Ureter (tissue), 1 donor: ENCODE measurements around the gene TXNIP. TPM values are rescaled to one million over a fixed set of nuclear protein-coding genes. Genes with fewer than 3 reads are reported as not detected.
"Not testable (repeated sequence)": the region's sequence is repeated elsewhere in the genome, so short reads cannot be mapped to it uniquely, and the experiment has no call there.

Experiments used
- DNase-seq: peaks from one replicate; pipeline ENCODE4 v3.0.0-alpha.2; 2020; ENCODE audit warnings: low spot score
- total RNA-seq: library from RNA; stranded (reverse); gene quantifications from one replicate; pipeline ENCODE4 v1.2.4, GENCODE V29; 2023
- donor health status: DM: yes; HTN: yes; CAD: no.

TXNIP gene, protein sequence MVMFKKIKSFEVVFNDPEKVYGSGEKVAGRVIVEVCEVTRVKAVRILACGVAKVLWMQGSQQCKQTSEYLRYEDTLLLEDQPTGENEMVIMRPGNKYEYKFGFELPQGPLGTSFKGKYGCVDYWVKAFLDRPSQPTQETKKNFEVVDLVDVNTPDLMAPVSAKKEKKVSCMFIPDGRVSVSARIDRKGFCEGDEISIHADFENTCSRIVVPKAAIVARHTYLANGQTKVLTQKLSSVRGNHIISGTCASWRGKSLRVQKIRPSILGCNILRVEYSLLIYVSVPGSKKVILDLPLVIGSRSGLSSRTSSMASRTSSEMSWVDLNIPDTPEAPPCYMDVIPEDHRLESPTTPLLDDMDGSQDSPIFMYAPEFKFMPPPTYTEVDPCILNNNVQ
- 744 TPM for total RNA-seq

DNA sequence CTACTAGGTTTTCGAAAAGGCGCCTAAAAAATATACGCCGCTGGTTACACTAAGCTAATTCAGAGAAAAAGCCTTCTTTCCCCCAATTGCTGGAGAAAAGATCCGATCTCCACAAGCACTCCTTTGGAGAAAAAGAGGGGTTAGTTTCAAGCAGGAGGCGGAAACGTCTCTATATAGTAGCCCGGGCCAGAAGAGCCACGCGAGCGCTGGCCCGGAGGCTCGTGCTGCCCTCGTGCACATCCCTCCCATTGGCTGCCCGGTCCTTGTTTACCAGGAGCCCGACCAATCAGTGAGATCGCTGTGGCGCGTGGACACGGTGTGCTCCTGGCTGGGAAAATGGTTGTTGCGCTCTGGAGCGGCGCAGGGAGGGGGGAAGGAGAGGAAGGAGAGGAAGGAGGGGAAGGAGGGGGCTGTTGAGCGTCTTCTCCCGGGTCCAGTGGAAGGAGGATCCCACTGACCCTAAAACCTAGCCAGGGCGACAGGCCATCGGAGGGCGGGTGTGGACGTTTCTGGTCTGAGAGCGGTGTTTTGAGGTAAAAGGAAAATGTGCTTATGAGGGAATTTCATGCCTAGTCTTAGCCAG is at the start of gene TXNIP:
TSS of gene TXNIP (minus strand) at position 147 of the 583 bp plus-strand sequence. CDS start 313 bp downstream, outside the sequence.
- DNase-seq: peak; percentile 99

- DNase-seq: no peak
Measured at GRCh38 chr1:146039844-146040194, 43.4 kb upstream of the TXNIP start.

DNA sequence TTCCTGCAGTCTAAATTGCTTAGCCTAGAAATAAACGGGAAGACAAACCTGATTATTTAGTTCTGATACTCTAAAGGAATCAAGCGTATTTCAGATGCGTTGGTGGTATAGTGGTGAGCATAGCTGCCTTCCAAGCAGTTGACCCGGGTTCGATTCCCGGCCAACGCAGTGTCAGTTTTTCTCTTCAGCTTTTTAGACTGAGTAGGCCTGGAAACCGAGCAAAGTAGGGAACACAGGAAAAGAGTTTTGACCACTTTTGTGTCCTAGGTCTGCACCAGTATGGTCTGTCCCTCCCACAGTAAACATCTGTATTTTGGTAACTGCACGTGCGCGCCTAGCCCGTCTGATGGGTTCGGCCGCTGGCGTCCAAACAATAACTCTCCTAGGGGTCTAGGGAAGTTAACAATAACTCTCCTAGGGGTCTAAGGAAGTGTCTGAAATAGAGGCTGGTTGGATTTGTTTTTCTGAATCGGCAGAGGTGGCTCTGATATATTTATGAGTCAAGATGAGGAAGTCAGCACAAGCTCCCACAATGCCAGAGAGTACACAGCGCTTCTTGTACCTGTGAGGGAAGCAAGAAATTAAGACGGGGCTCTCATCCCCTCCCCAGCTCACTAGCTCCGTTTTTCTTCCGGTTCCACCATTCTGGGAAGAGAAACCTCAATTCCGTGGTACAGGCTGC is 40.7 kb upstream of the TXNIP start:
- DNase-seq: peak; percentile 84

DNA sequence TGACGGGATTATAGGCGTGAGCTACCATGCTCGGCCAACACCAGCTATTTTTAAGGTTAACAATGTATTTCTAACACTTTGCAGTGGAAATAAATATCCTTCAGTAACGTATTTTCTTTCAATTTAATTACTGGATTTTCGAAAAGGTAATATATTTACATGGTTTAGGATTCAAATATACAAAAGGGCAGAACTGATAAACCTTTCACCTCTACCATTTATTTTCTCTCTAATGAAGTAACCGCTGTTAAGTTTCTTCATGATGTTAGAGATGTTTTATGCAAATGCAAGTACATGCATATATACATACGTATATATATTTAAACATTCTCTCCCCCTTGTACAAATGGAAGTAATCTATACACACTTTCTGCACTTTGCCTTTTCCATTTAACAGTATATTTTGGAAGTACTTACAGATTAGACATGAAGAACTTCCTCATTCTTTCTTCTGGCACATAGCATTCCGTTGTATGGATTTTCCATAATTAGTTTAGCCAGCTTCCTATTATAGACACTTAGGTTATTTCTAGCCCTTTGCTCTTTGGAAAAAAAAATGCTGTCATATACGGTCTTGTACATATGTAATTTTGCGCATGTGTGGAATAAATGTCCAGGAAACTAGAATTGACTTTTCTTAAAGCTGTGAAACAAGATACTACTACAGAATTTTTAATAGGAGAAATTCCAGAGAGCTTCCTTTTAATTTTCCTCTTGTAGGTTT is 40.0 kb upstream of the TXNIP start:
- no peak for DNase-seq

- no peak for DNase-seq
Measured at GRCh38 chr1:146035048-146035423, 38.7 kb upstream of the TXNIP start.

DNA sequence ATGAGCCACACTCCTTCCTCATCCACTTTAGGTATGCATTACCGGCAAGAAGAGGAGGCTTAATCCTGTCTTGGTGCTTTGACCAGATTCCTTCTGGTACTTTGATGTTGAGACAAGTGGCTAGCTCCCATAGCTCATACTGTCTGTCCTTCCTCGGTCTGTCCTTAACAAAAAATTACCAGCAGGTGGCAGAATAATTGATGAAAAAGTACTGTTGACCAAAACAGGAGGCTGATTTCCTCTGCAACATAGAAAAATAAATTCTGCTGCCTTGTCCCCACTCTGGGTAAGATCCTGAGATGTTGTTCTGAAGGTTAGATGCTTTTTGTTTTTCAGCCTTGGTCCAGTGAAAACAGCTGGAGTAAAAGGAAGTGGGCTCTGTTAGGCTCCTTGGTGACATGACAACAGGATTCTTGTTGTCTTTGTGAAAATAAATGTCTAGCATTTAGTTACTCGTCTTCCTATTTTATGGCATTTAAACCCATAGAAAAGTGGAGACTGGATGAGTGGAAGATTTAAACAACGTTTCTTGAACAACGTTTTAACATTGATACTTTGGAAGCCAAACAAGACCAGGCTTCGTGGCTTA is 36.3 kb upstream of the TXNIP start:
- no peak for DNase-seq

DNA sequence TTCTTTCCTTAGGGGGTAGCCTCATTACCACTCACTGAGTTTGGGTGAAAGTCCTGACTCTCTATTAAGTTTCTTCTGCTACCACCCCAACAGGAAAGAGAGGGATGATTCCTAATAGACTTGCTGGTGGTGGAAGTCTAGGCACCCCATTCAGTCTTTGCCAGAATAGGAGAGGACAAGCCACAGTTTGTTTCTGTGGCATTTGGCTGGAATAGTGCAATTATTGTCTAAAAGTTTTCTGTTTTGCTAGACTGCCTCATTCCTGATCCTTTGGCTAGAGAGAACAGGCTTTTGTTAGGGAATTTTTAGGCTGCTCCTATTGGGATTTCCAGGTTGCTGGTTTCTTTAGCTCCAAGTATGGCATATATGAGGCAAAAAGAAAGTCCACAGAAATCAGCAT is 35.1 kb upstream of the TXNIP start:
- no peak for DNase-seq

- DNase-seq: no peak
Measured at GRCh38 chr1:146029117-146029516, 32.7 kb upstream of the TXNIP start.

GRCh38 chr1:146026650-146027049 is 30.3 kb upstream of the TXNIP start:
- DNase-seq: not testable (repeated sequence)

DNA sequence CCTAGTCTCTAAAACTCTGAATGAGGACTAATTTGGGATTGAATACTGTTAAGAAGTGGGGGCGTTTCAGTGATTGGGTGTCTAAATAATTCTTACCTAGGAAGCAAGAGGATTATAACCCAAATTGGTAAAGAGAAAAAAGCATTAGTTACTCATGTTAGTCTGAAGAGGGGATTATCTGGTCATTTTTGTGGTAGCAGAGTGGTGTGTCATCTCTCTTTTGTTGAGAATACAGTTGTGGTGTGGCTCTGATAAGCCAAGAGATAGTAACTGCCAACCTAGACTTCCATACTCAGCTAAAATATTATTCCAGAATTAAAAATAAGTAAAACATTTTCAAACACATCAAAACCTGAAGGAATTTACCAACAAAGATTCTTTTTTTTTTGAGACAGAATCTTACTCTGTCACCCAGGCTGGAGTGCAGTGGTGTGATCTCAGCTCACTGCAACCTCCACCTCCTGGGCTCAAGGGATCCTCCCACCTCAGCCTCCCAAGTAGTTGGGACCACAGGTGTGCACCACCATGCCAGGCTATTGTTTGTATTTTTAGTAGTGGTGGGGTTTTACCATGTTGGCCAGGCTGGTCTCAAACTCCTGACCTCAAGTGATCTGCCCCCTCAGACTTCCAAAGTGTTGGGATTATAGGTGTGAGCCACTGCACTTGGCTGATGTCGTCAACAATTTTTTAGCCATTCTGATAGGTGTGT is 29.6 kb upstream of the TXNIP start:
- not testable (repeated sequence) for DNase-seq

DNA sequence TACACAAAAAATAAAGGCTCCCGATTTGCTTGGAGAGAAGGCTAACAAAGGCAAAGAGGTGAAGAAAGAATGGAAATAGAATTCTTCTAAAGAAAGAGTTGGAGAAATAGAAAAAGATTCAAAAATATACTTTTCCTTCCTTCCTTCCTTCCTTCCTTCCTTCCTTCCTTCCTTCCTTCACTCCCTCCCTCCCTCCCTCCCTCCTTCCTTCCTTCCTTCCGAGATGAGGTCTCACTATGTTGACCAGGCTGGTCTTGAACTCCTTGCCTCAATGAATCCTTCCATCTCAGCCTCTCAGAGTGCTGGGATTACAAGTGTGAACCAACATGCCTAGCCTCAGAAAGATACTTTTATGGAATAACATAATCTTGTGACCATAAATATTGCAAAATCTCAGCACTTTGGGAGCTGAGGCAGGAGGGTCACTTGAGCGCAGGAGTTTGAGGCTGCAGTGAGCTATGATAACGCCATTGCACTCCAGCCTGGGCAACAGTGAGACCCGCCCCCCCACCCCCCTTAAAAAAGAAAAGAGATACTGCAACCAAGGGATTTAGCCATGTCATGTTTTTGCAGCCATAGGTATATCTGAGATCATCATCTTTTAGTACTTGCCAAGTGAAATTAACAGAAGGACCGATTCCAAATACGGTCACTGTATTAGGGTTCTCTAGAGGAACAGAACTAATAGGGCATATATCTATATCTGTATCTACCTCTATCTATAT is 26.2 kb upstream of the TXNIP start:
- no peak for DNase-seq

GRCh38 chr1:146021622-146022402 is 25.4 kb upstream of the TXNIP start, which contains the start of gene HJV:
Gene HJV (minus strand): TSS chr1:146021735. CDS start chr1:146020231, 1,504 bp downstream.
- DNase-seq: no peak

GRCh38 chr1:146021050-146021445 is 24.7 kb upstream of the TXNIP start:
- no peak for DNase-seq

DNA sequence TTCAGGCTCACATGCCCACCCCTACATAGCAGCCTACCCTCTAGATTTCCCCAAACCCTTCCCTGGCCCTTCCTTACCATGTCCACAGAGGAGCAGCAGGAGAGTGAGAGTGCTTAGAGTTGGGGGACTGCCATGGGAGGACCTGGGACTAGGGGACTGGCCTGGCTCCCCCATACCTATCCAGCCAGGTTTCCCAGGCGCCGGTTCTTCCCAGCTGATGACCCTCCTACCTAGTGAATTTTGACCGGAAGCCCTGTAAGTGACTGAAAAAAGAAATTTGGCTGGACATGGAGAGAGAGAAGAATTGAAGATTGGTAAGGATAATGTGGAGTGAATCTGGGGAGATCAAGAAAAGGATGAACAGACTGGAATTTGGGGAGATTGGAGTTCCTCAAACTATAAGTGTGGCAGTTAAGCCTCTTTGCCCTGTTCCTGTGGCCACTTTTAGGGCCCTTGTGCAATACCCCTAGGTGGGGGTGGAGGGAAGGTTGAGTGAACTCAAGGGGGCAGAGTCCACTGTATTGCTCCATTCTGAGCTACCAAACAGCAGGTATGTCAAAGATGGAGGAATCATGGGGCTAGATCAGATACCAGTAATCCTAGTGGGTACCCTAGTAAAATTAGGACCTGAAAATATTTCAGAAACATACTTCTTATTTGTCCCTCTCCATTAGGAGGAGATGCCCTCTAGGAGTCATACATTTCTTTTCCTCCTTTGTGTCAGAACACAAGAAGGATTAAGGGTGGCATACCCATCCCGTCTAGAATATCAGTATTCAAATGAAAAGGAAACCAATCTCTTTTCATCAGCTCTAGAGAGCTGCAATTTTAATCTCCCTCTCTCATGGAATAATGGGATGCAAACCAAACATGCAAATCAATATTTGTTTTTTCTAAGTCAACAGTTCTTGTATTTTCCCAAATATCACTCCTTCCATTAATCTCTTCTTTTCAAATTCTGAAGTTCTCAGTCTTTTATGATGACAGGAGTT is 24.0 kb upstream of the TXNIP start:
- no peak for DNase-seq

DNA sequence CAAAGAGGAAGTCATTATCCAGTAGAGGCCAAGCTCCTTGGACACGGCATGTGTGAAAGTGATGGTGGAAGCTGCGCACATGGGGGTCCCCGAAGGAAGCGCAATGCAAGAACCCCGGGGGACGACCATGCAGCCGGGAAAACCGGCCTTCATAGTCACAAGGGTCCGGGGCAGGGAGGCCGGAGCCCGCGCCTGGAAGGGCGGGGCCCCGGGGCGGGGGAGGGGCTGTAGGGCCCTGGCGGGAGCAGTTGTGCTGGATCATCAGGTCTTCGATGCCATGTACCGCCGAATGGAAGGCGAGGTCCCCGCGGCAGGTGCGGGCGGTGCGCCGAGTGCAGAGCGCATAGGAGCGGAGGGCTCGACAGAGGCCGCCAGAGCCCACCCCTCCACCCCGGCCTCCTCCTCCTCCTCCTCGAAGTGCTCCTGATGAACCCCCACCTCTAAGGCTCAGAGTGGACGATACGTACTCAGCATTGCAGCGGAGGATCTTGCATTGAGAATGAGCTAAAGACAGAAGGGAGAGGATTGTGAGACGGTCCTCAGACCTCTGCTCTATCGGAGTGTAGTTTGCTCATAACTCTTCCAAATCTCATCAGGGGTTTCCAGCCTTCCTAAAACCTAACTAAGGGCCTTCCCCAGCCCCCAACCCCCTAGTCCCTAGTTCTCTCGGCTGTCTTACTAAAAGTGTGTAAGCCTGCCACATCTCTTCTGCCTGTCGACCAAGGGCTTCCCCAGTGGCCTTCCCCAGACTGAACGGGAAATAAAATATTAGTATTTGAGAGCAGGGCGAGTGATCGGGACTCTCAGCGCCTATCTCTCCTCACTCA is 23.1 kb upstream of the TXNIP start:
- DNase-seq: no peak

DNA sequence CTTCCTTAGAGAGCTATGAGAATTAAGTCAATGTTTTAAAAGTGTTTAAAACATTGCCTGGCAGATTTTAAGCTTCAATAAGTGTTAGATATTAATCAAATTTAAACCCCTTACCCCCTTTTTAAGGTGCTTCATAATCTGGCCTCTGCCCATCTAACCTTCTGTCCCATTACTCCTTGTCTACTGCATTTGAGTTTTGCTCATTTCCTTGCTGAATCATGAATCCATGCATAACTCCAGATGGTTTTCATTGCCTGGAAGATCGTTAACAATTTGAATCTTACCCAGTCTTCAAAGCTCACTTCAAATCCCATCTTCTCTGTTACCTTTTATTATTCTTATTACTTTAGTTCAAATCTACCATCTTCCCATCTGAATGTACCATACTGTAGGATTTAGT is 20.5 kb upstream of the TXNIP start:
- DNase-seq: no peak

DNA sequence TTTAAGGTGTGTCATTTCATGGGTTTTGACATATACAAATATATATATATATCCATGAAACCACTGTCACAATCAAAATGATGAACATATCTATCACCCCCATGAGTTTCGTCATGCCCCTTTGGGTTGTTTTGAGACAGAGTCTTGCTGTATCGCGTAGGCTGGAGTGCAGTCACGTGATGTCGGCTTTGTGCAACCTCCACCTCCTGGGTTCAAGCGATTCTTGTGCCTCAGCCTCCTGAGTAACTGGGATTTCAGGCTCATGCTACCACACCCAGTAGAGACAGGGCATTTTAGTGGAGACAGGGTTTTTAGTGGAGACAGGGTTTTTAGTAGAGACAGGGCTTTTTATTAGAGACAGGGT is 17.2 kb upstream of the TXNIP start:
- DNase-seq: no peak
